Adrenal gland (tissue), 5 donors: ENCODE results near the gene C2orf49.

ENCODE experiments used
- CTCF ChIP-seq, 6 experiments: fragments of 450-650 bp in 4 of 6; fragments of 200-600 bp in 2 of 6; sonication (generic) in 1 of 6; IDR thresholded peaks; 1 replicate in 5 of 6; 2 replicates in 1 of 6; pipeline versions ENCODE4 v1.5.1 to v1.8.0; 2016 to 2021; ENCODE audit warnings: antibody characterized with exemption in 6 of 6, mild to moderate bottlenecking in 2 of 6, moderate library complexity in 1 of 6
- POLR2A ChIP-seq, 2 donors: fragments of 450-650 bp; IDR thresholded peaks; one replicate each; pipeline ENCODE4 v1.6.1; 2017; ENCODE audit warnings: antibody characterized with exemption in 2 of 2, mild to moderate bottlenecking in 2 of 2, moderate library complexity in 1 of 2
- donor health status: DM: no; HTN: no; CAD: no.

DNA sequence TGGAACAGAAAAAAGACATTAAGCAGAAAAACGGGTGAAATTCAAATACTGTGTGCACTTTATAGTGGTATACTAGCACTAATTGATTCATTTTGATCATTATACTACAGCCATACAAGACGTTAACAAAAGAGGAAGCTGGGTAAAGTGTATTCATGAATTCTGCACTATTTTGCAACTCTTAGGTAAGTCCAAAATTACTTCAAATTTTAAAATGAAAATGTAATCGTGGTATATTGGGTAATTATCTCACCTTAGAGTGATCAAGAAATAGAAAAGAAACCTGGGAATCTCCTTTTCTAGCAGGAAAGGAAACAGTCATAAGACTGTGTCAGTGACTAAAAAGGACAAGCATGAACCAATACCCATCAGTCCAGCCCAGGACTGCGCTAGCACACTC is 13.2 kb upstream of the C2orf49 start:
- TF ChIP-seq CTCF (IDR thresholded peaks at IDR 0.05) (no peak), POLR2A (IDR thresholded peaks at IDR 0.05) (no peak)
